ENCODE data around the gene HOXA7.

HOXA7 gene

GRCh38 chr7:27182285-27182841 lies 25.9 kb upstream of the HOXA7 start:
- TF ChIP-seq POLR2A (IDR thresholded peaks at IDR 0.05; ENCODE audit: low read depth, low read length) = no peak
- FAIRE-seq = no peak
- no peak for DNase-seq (ENCODE audit: insufficient read length, low spot score)

GRCh38 chr7:27181795-27182275 lies 25.4 kb upstream of the HOXA7 start:
- FAIRE-seq (no peak), DNase-seq (ENCODE audit: insufficient read length, low spot score) (no peak)
- TF ChIP-seq TAF1 (IDR thresholded peaks at IDR 0.05; ENCODE audit: low read depth, low read length) (no peak), POLR2AphosphoS5 (IDR thresholded peaks at IDR 0.05; ENCODE audit: low read depth, low read length) (no peak), POU2F2 (IDR thresholded peaks at IDR 0.05; ENCODE audit: low read depth, low read length) (no peak), SPI1 (IDR thresholded peaks at IDR 0.05; ENCODE audit: low read depth, low read length) (no peak), PAX5 (IDR thresholded peaks at IDR 0.05; ENCODE audit: insufficient read depth, low read length, severe bottlenecking) (no peak), POLR2A (IDR thresholded peaks at IDR 0.05; ENCODE audit: low read depth, low read length) (no peak)

- TF ChIP-seq POLR2AphosphoS5 (IDR thresholded peaks at IDR 0.05; ENCODE audit: low read depth, low read length) (no peak), POU2F2 (IDR thresholded peaks at IDR 0.05; ENCODE audit: low read depth, low read length) (no peak), POLR2A (IDR thresholded peaks at IDR 0.05; ENCODE audit: low read depth, low read length) (no peak), PAX5 (IDR thresholded peaks at IDR 0.05; ENCODE audit: insufficient read depth, low read length, severe bottlenecking) (no peak), TAF1 (IDR thresholded peaks at IDR 0.05; ENCODE audit: low read depth, low read length) (no peak), SPI1 (IDR thresholded peaks at IDR 0.05; ENCODE audit: low read depth, low read length) (no peak)
- DNase-seq (ENCODE audit: insufficient read length, low spot score) (no peak), FAIRE-seq (no peak)
Observed at GRCh38 chr7:27180431-27181420, 24.3 kb upstream of the HOXA7 start.

GRCh38 chr7:27179503-27180430 lies 23.3 kb upstream of the HOXA7 start:
- DNase-seq (ENCODE audit: insufficient read length, low spot score) (no peak), FAIRE-seq (no peak)
- TF ChIP-seq POLR2A (IDR thresholded peaks at IDR 0.05; ENCODE audit: low read depth, low read length) = no peak
- TF ChIP-seq TAF1 (IDR thresholded peaks at IDR 0.05; ENCODE audit: low read depth, low read length) = no peak
- TF ChIP-seq POLR2AphosphoS5 (IDR thresholded peaks at IDR 0.05; ENCODE audit: low read depth, low read length) = no peak
- no peak for TF ChIP-seq SPI1 (IDR thresholded peaks at IDR 0.05; ENCODE audit: low read depth, low read length)
- no peak for TF ChIP-seq POU2F2 (IDR thresholded peaks at IDR 0.05; ENCODE audit: low read depth, low read length)

- DNase-seq (ENCODE audit: insufficient read length, low spot score) (no peak), FAIRE-seq (no peak)
- TF ChIP-seq POLR2A (IDR thresholded peaks at IDR 0.05; ENCODE audit: low read depth, low read length) = no peak
- TF ChIP-seq POU2F2 (IDR thresholded peaks at IDR 0.05; ENCODE audit: low read depth, low read length) = no peak
- TF ChIP-seq SPI1 (IDR thresholded peaks at IDR 0.05; ENCODE audit: low read depth, low read length) = no peak
- TF ChIP-seq POLR2AphosphoS5 (IDR thresholded peaks at IDR 0.05; ENCODE audit: low read depth, low read length) = no peak
- TF ChIP-seq PAX5 (IDR thresholded peaks at IDR 0.05; ENCODE audit: insufficient read depth, low read length, severe bottlenecking) = no peak
- no peak for TF ChIP-seq TAF1 (IDR thresholded peaks at IDR 0.05; ENCODE audit: low read depth, low read length)
Observed at GRCh38 chr7:27179030-27179429, 22.6 kb upstream of the HOXA7 start.

- TF ChIP-seq POU2F2 (IDR thresholded peaks at IDR 0.05; ENCODE audit: low read depth, low read length) (no peak), SPI1 (IDR thresholded peaks at IDR 0.05; ENCODE audit: low read depth, low read length) (no peak), TAF1 (IDR thresholded peaks at IDR 0.05; ENCODE audit: low read depth, low read length) (no peak), PAX5 (IDR thresholded peaks at IDR 0.05; ENCODE audit: insufficient read depth, low read length, severe bottlenecking) (no peak), POLR2AphosphoS5 (IDR thresholded peaks at IDR 0.05; ENCODE audit: low read depth, low read length) (no peak), POLR2A (IDR thresholded peaks at IDR 0.05; ENCODE audit: low read depth, low read length) (no peak)
Observed at GRCh38 chr7:27178366-27178765, 21.9 kb upstream of the HOXA7 start.

GRCh38 chr7:27177795-27178320 lies 21.4 kb upstream of the HOXA7 start:
- TF ChIP-seq PAX5 (IDR thresholded peaks at IDR 0.05; ENCODE audit: insufficient read depth, low read length, severe bottlenecking) (no peak), TAF1 (IDR thresholded peaks at IDR 0.05; ENCODE audit: low read depth, low read length) (no peak), POLR2A (IDR thresholded peaks at IDR 0.05; ENCODE audit: low read depth, low read length) (no peak), POLR2AphosphoS5 (IDR thresholded peaks at IDR 0.05; ENCODE audit: low read depth, low read length) (no peak), SPI1 (IDR thresholded peaks at IDR 0.05; ENCODE audit: low read depth, low read length) (no peak), POU2F2 (IDR thresholded peaks at IDR 0.05; ENCODE audit: low read depth, low read length) (no peak)
- FAIRE-seq = no peak
- no peak for DNase-seq (ENCODE audit: insufficient read length, low spot score)

More at GRCh38 chr7:27178366-27178765, 21.9 kb upstream of the HOXA7 start:
- FAIRE-seq (no peak), DNase-seq (ENCODE audit: insufficient read length, low spot score) (no peak)

- no peak for FAIRE-seq
- no peak for TF ChIP-seq PAX5 (IDR thresholded peaks at IDR 0.05; ENCODE audit: insufficient read depth, low read length, severe bottlenecking)
- TF ChIP-seq SPI1 (IDR thresholded peaks at IDR 0.05; ENCODE audit: low read depth, low read length) = no peak
- no peak for TF ChIP-seq POLR2AphosphoS5 (IDR thresholded peaks at IDR 0.05; ENCODE audit: low read depth, low read length)
- no peak for TF ChIP-seq POLR2A (IDR thresholded peaks at IDR 0.05; ENCODE audit: low read depth, low read length)
- no peak for TF ChIP-seq POU2F2 (IDR thresholded peaks at IDR 0.05; ENCODE audit: low read depth, low read length)
- no peak for TF ChIP-seq TAF1 (IDR thresholded peaks at IDR 0.05; ENCODE audit: low read depth, low read length)
- no peak for DNase-seq (ENCODE audit: insufficient read length, low spot score)
Observed at GRCh38 chr7:27176962-27177794, 20.7 kb upstream of the HOXA7 start.
